Endothelial cell of umbilical vein (primary cell): ENCODE results near the gene EPS15. TPM values are rescaled to one million over a fixed set of nuclear protein-coding genes. Genes with fewer than 3 reads are reported as not detected.

ENCODE experiments used
- BruUV-seq: library from RNA; stranded (reverse); fragments of 400-500 nt; replicated peaks from 2 replicates; lab custom pipeline; 2021; lab: Mats Ljungman, UMichigan
- CTCF ChIA-PET: fragments of 300-600, 350-600 bp; sonication (Branson Sonifier 250); formaldehyde crosslinking; loops from one replicate; lab custom pipeline; 2021; ENCODE audit warnings: antibody characterized with exemption, inconsistent platforms; lab: Charles Lee
- POLR2A ChIA-PET: fragments of 300-600, 350-600 bp; sonication (Branson Sonifier 250); formaldehyde crosslinking; loops from one replicate; lab custom pipeline; 2021; ENCODE audit warnings: antibody characterized with exemption, inconsistent platforms; lab: Charles Lee
- DNase-seq: peaks from one replicate; pipeline ENCODE4 v3.0.0-alpha.2; 2011; ENCODE audit warnings: low read depth, low spot score
- FAIRE-seq: peaks from 2 replicates; lab custom pipeline; 2011; peaks lifted over from hg19 to GRCh38; lab: Jason Lieb, UNC
- H2AFZ ChIP-seq: 2 replicates; pipeline ENCODE4 v1.6.0; 2012; ENCODE audit warnings: low read depth, low read length, control low read depth, inconsistent platforms
- H3K27ac ChIP-seq: 2 replicates; pipeline ENCODE4 v1.5.1; 2011; ENCODE audit warnings: low read depth, mild to moderate bottlenecking, control low read depth, low read length, moderate library complexity; ENCODE audit not compliant: insufficient read depth
- H3K27me3 ChIP-seq, 2 experiments: 2 replicates each; pipeline versions ENCODE4 v1.6.0 to v1.6.1; 2011; ENCODE audit warnings: low read length in 2 of 2, mixed read lengths in 1 of 2; ENCODE audit not compliant: control insufficient read depth in 2 of 2, insufficient read depth in 2 of 2
- H3K36me3 ChIP-seq, 2 experiments: 2 replicates in 1 of 2; 3 replicates in 1 of 2; pipeline ENCODE4 v1.5.1; 2011; ENCODE audit warnings: low read length in 2 of 2, mild to moderate bottlenecking in 1 of 2, moderate library complexity in 1 of 2; ENCODE audit not compliant: control insufficient read depth in 2 of 2, insufficient read depth in 2 of 2; ENCODE audit errors: extremely low read depth in 1 of 2
- H3K4me1 ChIP-seq: 3 replicates; pipeline ENCODE4 v1.5.1; 2011; ENCODE audit warnings: mild to moderate bottlenecking, low read length; ENCODE audit not compliant: control insufficient read depth, insufficient read depth; ENCODE audit errors: extremely low read depth
- H3K4me2 ChIP-seq: 2 replicates; pipeline ENCODE4 v1.6.1; 2011; ENCODE audit warnings: low read length, control low read depth, mixed read lengths; ENCODE audit not compliant: insufficient read depth
- H3K4me3 ChIP-seq, 3 experiments: fragments of 200-600 bp in 1 of 3; sonication (generic), shearing (Covaris generic) in 1 of 3; replicated peaks in 1 of 3; 2 replicates each; pipeline ENCODE4 v1.5.1; 2011 to 2016; ENCODE audit warnings: control low read depth in 3 of 3, low read length in 3 of 3, mild to moderate bottlenecking in 2 of 3, inconsistent platforms in 1 of 3, low read depth in 1 of 3, moderate library complexity in 1 of 3; ENCODE audit not compliant: insufficient read depth in 1 of 3
- H3K79me2 ChIP-seq: 2 replicates; pipeline ENCODE4 v1.6.0; 2012; ENCODE audit warnings: low read length, inconsistent platforms; ENCODE audit not compliant: control insufficient read depth, insufficient read depth
- H3K9ac ChIP-seq: replicated peaks from 2 replicates; pipeline ENCODE3; 2011; ENCODE audit warnings: low read length, control low read depth; ENCODE audit not compliant: insufficient read depth; ENCODE audit errors: extremely low read depth
- H3K9me1 ChIP-seq: replicated peaks from 3 replicates; pipeline ENCODE4 v1.6.0; 2011; ENCODE audit warnings: mild to moderate bottlenecking, low read length; ENCODE audit not compliant: control insufficient read depth, insufficient read depth; ENCODE audit errors: extremely low read depth
- H3K9me3 ChIP-seq: replicated peaks from 2 replicates; pipeline ENCODE4 v1.5.1; 2012; ENCODE audit warnings: low read length, inconsistent platforms; ENCODE audit not compliant: control insufficient read depth, insufficient read depth
- H4K20me1 ChIP-seq: replicated peaks from 2 replicates; pipeline ENCODE3; 2011; ENCODE audit warnings: mild to moderate bottlenecking, low read length; ENCODE audit not compliant: control insufficient read depth, insufficient read depth; ENCODE audit errors: extremely low read depth
- EZH2 ChIP-seq: IDR thresholded peaks from 2 replicates; pipeline ENCODE4 v1.6.1; 2012; ENCODE audit warnings: borderline replicate concordance, low read depth, mild to moderate bottlenecking, moderate library complexity, low read length, inconsistent platforms; ENCODE audit not compliant: severe bottlenecking
- FOS ChIP-seq: IDR thresholded peaks from 2 replicates; pipeline ENCODE4 v1.6.1; 2011; ENCODE audit warnings: mild to moderate bottlenecking, low read length, moderate library complexity, borderline replicate concordance; ENCODE audit not compliant: insufficient read depth
- GATA2 ChIP-seq: IDR thresholded peaks from 2 replicates; pipeline ENCODE4 v1.7.0; 2011; ENCODE audit warnings: low read depth, mild to moderate bottlenecking, moderate library complexity, mixed read lengths, low read length; ENCODE audit not compliant: insufficient read length, insufficient read depth
- JUN ChIP-seq: IDR thresholded peaks from 2 replicates; pipeline ENCODE4 v1.6.1; 2011; ENCODE audit warnings: borderline replicate concordance, low read depth; ENCODE audit not compliant: insufficient read length, insufficient read depth
- MYC ChIP-seq: IDR thresholded peaks from one replicate; pipeline ENCODE4 v1.6.1; 2011; ENCODE audit warnings: mild to moderate bottlenecking, low read depth, low read length
- POLR2A ChIP-seq: IDR thresholded peaks from 2 replicates; pipeline ENCODE4 v1.6.1; 2012; ENCODE audit warnings: low read depth, mild to moderate bottlenecking, control low read depth, low read length
- POLR2AphosphoS5 ChIP-seq: IDR thresholded peaks from 2 replicates; pipeline ENCODE4 v1.6.1; 2012; ENCODE audit warnings: low read depth, mild to moderate bottlenecking, control low read depth, low read length, moderate library complexity; ENCODE audit not compliant: insufficient read depth
- dilution Hi-C: fragments of 300-500 bp; cut with MboI; formaldehyde crosslinking; loops from one replicate; pipeline ENCODE4 v1.15.0; 2019; ENCODE audit warnings: low sequenced_read_pairs; ENCODE audit not compliant: extremely low pct_ligation_motif_present
- intact Hi-C: fragments of 100-400 bp; cut with micrococcal nuclease; formaldehyde crosslinking; loops from one replicate; pipeline ENCODE4 v1.10.0; 2022
- polyA plus RNA-seq, 4 experiments: library from polyadenylated mRNA; depleted of rRNA in 3 of 4; stranded (reverse) in 3 of 4; unstranded in 1 of 4; fragments of >200 nt; gene quantifications; 2 replicates each; pipeline versions ENCODE4 v1.2.1 to v1.2.3, GENCODE V29; 2011 to 2012; ENCODE audit warnings: missing spikeins in 1 of 4
- total RNA-seq: library from RNA; stranded (reverse); gene quantifications from 2 replicates; pipeline ENCODE4 v1.2.3, GENCODE V29; 2021
- TF ChIP-seq, protein P1 (sequence below), 2 donors: IDR thresholded peaks; 1 replicate in 1 of 2; 2 replicates in 1 of 2; pipeline ENCODE4 v1.5.1; 2011; ENCODE audit warnings: low read length in 2 of 2, mild to moderate bottlenecking in 2 of 2, moderate library complexity in 2 of 2, control low read depth in 1 of 2, inconsistent platforms in 1 of 2, low read depth in 1 of 2; ENCODE audit not compliant: insufficient read depth in 1 of 2; ENCODE audit errors: extremely low read depth in 1 of 2
- TF ChIP-seq, protein P2 (sequence below): IDR thresholded peaks from 2 replicates; pipeline ENCODE4 v1.6.1; 2011; ENCODE audit not compliant: insufficient read depth, insufficient read length

EPS15 gene
- total and polyA plus RNA-seq, 2 donors (not counting 3 experiments of a cell fraction or from before 2014, with no cell fraction given) = 15.4 to 44.8 TPM

DNA sequence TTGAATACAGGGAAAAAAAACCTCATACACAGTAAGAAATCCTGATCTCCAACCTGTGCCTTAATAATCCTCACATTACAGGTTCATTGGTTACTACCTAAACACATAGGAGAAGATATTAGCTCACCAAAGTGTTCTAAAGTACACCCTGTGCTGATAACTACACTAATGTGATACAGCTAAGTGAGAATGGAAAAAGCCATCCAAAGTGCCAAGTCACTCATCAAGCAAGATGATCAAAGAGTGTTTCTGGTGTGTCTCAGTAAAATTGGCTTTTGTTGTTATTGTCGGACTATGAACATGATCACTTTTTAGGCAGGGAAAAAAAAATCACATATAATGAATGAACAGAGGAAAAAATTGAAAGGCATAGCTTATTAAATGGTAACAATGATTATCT is 31.4 kb downstream of the EPS15 start:
- Histone ChIP-seq H3K4me2 (no peak overlapping the region), H2AFZ (no peak overlapping the region), H3K9ac (no peak overlapping the region), H3K36me3 (no peaks in the 10 kb centered on the region), H3K27ac (no peak overlapping the region), H3K79me2 (peaks cover 60% of the 10 kb centered on the region), H3K4me1 (peaks cover 4% of the 10 kb centered on the region), H4K20me1 (peaks cover 2% of the 10 kb centered on the region), H3K9me3 (no peaks in the 10 kb centered on the region), H3K27me3 (no peaks in the 10 kb centered on the region), H3K4me3 (no peak overlapping the region), H3K9me1 (no peaks in the 10 kb centered on the region)
- DNase-seq = no peak
- FAIRE-seq = no peak
- ChIA-PET CTCF (interaction anchor here (1.0 to 1.2 kb wide), 2 partner anchors 17 to 48 kb away, joined by 3 read pairs; no protein-coding TSS in a partner anchor), POLR2A (no interaction called here)
- intact Hi-C loops (no loop called here), dilution Hi-C loops (no loop called here)
- TF ChIP-seq POLR2A (no peak), FOS (no peak), POLR2AphosphoS5 (no peak), GATA2 (no peak), MYC (no peak), JUN (no peak), EZH2 (no peak)
- TF ChIP-seq, protein P1, sequence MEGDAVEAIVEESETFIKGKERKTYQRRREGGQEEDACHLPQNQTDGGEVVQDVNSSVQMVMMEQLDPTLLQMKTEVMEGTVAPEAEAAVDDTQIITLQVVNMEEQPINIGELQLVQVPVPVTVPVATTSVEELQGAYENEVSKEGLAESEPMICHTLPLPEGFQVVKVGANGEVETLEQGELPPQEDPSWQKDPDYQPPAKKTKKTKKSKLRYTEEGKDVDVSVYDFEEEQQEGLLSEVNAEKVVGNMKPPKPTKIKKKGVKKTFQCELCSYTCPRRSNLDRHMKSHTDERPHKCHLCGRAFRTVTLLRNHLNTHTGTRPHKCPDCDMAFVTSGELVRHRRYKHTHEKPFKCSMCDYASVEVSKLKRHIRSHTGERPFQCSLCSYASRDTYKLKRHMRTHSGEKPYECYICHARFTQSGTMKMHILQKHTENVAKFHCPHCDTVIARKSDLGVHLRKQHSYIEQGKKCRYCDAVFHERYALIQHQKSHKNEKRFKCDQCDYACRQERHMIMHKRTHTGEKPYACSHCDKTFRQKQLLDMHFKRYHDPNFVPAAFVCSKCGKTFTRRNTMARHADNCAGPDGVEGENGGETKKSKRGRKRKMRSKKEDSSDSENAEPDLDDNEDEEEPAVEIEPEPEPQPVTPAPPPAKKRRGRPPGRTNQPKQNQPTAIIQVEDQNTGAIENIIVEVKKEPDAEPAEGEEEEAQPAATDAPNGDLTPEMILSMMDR (IDR thresholded peaks at IDR 0.05; ENCODE audit: extremely low read depth in 1 of 2, insufficient read depth in 1 of 2, low read depth in 1 of 2, low read length in 2 of 2) = no peak
- TF ChIP-seq, protein P2, sequence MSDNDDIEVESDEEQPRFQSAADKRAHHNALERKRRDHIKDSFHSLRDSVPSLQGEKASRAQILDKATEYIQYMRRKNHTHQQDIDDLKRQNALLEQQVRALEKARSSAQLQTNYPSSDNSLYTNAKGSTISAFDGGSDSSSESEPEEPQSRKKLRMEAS = no peak
- no TSS peak for BruUV-seq
